GM19193 (cell line): ENCODE results near the gene GLT8D1.

ENCODE experiments used
- POLR2A ChIP-seq: IDR thresholded peaks from 4 replicates; pipeline ENCODE4 v1.6.1; 2011; ENCODE audit not compliant: insufficient read depth, insufficient read length; ENCODE audit errors: extremely low read depth

The GLT8D1 gene

GRCh38 chr3:52705688-52706686 is at the start of gene GLT8D1, which contains the start of gene SPCS1:
Gene GLT8D1, minus strand, starts transcription at chr3:52705791. Its CDS starts 5,331 bp downstream, at chr3:52700460.
Gene SPCS1, plus strand, starts transcription at chr3:52706106. Its CDS starts 141 bp downstream, at chr3:52706247.
- TF ChIP-seq POLR2A = peak; percentile 85

GRCh38 chr3:52754373-52754772 is 48.8 kb upstream of the GLT8D1 start:
- no peak for TF ChIP-seq POLR2A

GRCh38 chr3:52752045-52752660 is 46.6 kb upstream of the GLT8D1 start:
- no peak for TF ChIP-seq POLR2A

GRCh38 chr3:52743721-52744120 is 38.1 kb upstream of the GLT8D1 start:
- no peak for TF ChIP-seq POLR2A

- no peak for TF ChIP-seq POLR2A
Measured at GRCh38 chr3:52743152-52743551, 37.6 kb upstream of the GLT8D1 start.

- no peak for TF ChIP-seq POLR2A
Measured at GRCh38 chr3:52742418-52743041, 36.9 kb upstream of the GLT8D1 start.

GRCh38 chr3:52739730-52740129 is 34.1 kb upstream of the GLT8D1 start:
- TF ChIP-seq POLR2A = no peak

GRCh38 chr3:52733256-52733891 is 27.8 kb upstream of the GLT8D1 start:
- no peak for TF ChIP-seq POLR2A

- TF ChIP-seq POLR2A = no peak
Measured at GRCh38 chr3:52731590-52731989, 26.0 kb upstream of the GLT8D1 start.

GRCh38 chr3:52730681-52731080 is 25.1 kb upstream of the GLT8D1 start:
- no peak for TF ChIP-seq POLR2A

- TF ChIP-seq POLR2A = no peak
Measured at GRCh38 chr3:52724511-52724910, 18.9 kb upstream of the GLT8D1 start.

- TF ChIP-seq POLR2A = no peak
Measured at GRCh38 chr3:52723935-52724334, 18.3 kb upstream of the GLT8D1 start.

- no peak for TF ChIP-seq POLR2A
Measured at GRCh38 chr3:52722491-52722890, 16.9 kb upstream of the GLT8D1 start.

- no peak for TF ChIP-seq POLR2A
Measured at GRCh38 chr3:52721730-52722008, 16.1 kb upstream of the GLT8D1 start.

- TF ChIP-seq POLR2A = no peak
Measured at GRCh38 chr3:52721002-52721729, 15.6 kb upstream of the GLT8D1 start.

GRCh38 chr3:52719618-52720017 is 14.0 kb upstream of the GLT8D1 start:
- no peak for TF ChIP-seq POLR2A
